Large intestine (tissue), 3 donors: ENCODE measurements around the gene ZNF512B. TPM values are rescaled to one million over a fixed set of nuclear protein-coding genes. Genes with fewer than 3 reads are reported as not detected.

Experiments
- DNase-seq, 2 donors: peaks; one replicate each; pipeline versions ENCODE4 v3.0.0 to v3.0.0-alpha.2; 2013
- H3K27ac ChIP-seq: one replicate; pipeline ENCODE4 v1.5.1; 2013; ENCODE audit warnings: low read length
- H3K27me3 ChIP-seq: 2 replicates; pipeline ENCODE4 v1.6.1; 2013; ENCODE audit warnings: low read length; ENCODE audit not compliant: control insufficient read depth, insufficient read depth
- H3K36me3 ChIP-seq: 2 replicates; pipeline ENCODE4 v1.6.1; 2013; ENCODE audit warnings: low read length; ENCODE audit not compliant: control insufficient read depth, insufficient read depth
- H3K4me1 ChIP-seq: one replicate; pipeline ENCODE4 v1.6.1; 2013; ENCODE audit warnings: low read length; ENCODE audit not compliant: control insufficient read depth, insufficient read depth
- H3K4me3 ChIP-seq: one replicate; pipeline ENCODE4 v1.5.1; 2013; ENCODE audit warnings: low read length
- H3K9me3 ChIP-seq: one replicate; pipeline ENCODE4 v1.6.1; 2013; ENCODE audit warnings: mild to moderate bottlenecking, low read depth, low read length, moderate library complexity; ENCODE audit not compliant: control insufficient read depth
- WGBS: methylation state at CpG from one replicate; pipeline ENCODE4 v1.1.5; 2013; ENCODE audit warnings: low lambda C conversion rate; ENCODE audit not compliant: insufficient coverage; 5-methylcytosine and 5-hydroxymethylcytosine counted together
- polyA plus RNA-seq: library from polyadenylated mRNA; unstranded; fragments of 120-200 nt; gene quantifications from one replicate; pipeline ENCODE4 v1.2.1, GENCODE V29; 2013

ZNF512B gene
- polyA plus RNA-seq, 1 donor: 8.1 TPM

DNA sequence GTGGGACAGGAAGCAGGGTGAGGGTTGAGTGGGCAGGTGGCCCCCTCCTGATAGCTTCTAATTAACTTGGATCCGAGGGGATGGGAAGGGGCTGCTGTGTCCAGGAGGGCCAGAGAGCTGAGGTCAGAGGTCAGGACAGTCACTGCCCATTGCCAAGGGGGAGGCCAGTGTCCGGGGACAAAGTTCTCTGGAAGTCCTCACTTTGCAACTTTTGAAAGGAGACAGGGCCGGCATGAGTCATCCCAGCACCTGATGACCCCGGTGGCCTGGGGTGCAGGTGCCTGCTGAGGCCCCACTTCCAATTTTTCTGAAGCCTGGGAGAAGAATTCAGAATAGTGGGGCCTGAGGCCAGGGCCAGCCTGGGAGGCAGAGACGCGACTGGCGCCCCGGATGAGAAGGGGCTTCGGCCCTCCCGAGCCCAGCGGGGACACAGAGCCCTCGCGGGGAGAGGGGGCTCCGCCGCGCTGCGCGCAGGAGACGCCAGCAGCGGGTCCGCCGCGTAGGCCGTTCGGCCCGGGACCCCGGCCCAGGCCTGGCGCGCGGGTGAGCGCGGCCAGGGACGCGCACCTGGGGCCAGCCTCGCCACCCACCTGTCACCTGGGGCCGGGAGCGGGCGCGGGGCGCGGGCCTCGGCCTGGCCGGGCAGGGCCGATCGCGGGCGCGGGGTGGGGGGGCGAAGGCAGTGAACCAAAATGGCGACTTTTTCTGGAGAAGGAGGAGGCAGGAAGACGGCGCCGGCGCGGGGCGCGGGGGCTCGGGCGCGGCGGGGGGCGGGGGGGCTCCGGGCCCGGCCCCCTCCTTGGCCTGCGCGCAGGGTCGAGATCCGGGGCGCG, 586 bp downstream of the ZNF512B start:
- peaks cover 6% of the 10 kb centered on the region for H3K27me3 ChIP-seq
- H3K36me3 ChIP-seq: peaks cover 18% of the 10 kb centered on the region
- H3K4me1 ChIP-seq: peaks cover 14% of the 10 kb centered on the region
- WGBS: no CpG with 5 or more reads among the region's 70 CpGs
- H3K27ac ChIP-seq: no peak overlapping the region
- DNase-seq: peak in 1 of 2 donors; percentile 49
- H3K4me3 ChIP-seq: peak overlapping the region; percentile 45
- peaks cover 34% of the 10 kb centered on the region for H3K9me3 ChIP-seq

DNA sequence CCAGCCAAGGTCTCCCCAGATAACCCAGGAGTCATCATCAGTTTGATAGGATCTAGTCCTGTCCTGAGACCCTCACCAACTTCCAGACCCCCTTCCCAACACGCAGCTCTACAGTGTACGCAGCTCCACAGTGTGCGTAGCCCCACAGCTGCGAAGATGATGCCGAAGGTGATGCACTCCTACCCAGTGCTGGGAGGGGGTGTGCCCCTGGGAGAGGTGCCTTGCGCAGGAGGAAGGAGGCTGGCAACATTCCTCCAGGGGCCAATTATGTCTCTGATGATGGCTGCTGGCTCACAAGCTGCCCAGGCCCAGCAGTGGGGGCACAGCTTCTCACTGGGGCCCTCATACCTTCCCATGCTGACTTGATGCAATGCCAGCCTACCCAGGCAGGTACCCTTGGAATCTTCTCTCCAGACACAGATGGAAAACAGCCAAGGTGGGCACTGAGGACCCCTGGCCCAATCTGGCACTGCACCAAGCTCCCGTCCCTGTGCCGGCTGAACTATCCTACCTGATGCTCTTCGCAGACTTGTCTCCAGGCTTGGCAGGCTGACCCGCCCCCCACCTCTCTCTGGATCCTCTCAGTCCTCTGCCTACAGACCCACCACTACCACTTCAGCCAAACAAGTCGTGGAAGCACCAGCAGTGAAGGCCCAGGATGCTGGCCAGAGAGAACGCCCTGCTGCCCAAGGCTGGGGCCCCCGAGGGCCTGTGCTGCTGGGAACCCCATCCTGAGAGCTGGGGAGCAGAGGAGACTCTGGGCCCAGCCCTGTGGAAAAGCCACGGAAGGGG, 1.4 kb downstream of the ZNF512B start:
- H3K4me3 ChIP-seq: peak overlapping the region; percentile 45
- H3K9me3 ChIP-seq: peaks cover 42% of the 10 kb centered on the region
- peaks cover 6% of the 10 kb centered on the region for H3K27me3 ChIP-seq
- H3K27ac ChIP-seq: no peak overlapping the region
- peaks cover 23% of the 10 kb centered on the region for H3K36me3 ChIP-seq
- H3K4me1 ChIP-seq: peaks cover 11% of the 10 kb centered on the region
- DNase-seq: no peak
- WGBS: 100% methylated on average over 1 of the region's 14 CpGs

DNA sequence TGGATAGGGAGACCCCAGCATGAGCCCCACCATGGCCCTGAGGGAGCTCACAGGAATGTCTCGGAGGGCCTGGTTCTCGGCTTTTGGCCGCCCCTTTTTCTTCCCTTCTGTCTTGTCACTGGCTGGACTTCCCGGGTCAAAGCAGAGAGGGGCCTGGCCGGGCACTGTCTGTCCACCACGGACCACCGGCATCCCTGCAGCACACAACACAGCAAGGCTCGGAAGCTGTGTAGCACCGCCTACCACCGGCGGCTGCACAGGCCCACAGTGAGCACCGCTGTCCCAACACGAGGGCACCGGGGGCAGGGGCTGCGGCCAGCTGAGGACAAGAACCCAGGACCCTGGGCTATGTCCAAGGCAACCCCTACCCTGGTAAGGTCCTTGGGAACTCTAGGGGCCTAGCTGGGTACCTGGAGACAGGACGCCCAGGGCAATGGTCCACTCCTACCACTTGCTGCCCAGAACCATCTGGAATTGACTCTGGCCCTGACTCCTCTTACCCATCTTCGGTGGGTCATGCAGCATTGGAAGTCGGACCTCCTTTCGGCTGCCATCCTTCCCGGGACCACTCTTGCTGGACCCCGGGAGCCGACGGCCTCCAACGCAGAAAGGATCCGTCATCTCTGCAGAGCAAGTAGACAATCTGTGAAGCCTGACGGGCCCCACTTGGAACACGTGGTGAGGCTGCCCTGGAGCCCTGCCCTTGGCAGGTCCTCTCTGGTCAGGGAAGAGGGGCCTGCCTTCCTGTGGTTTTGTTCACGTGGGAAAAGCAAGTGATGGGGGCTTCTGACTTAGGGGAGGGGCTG, 2.2 kb downstream of the ZNF512B start:
- no peak for DNase-seq
- H3K4me1 ChIP-seq: peaks cover 11% of the 10 kb centered on the region
- WGBS: no CpG with 5 or more reads among the region's 28 CpGs

DNA sequence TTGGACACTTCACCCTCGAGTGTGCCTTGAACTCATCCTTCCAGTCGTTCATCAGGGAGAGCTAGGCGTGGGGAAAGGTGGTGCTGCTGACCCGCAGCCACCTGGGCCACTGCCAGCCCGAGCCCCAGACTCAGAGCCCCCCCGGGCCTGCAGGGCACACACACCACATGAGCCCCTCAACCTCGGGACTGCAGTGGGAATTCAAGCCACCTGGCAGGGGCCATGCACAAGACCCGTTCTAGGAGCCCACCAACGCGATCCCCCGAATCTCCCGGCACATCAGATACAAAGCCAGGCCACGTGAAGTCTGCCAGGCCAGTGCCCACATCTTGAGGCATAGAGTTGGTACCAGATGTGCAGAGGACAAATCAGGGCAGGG, 2.8 kb downstream of the ZNF512B start:
- WGBS: no CpG with 5 or more reads among the region's 13 CpGs
- DNase-seq: no peak

More for the DNA sequence above, 2.2 kb downstream of the ZNF512B start:
- no peak overlapping the region for H3K4me3 ChIP-seq
- peaks cover 49% of the 10 kb centered on the region for H3K9me3 ChIP-seq
- H3K27me3 ChIP-seq: peaks cover 6% of the 10 kb centered on the region
- H3K36me3 ChIP-seq: peaks cover 28% of the 10 kb centered on the region
- H3K27ac ChIP-seq: no peak overlapping the region

DNA sequence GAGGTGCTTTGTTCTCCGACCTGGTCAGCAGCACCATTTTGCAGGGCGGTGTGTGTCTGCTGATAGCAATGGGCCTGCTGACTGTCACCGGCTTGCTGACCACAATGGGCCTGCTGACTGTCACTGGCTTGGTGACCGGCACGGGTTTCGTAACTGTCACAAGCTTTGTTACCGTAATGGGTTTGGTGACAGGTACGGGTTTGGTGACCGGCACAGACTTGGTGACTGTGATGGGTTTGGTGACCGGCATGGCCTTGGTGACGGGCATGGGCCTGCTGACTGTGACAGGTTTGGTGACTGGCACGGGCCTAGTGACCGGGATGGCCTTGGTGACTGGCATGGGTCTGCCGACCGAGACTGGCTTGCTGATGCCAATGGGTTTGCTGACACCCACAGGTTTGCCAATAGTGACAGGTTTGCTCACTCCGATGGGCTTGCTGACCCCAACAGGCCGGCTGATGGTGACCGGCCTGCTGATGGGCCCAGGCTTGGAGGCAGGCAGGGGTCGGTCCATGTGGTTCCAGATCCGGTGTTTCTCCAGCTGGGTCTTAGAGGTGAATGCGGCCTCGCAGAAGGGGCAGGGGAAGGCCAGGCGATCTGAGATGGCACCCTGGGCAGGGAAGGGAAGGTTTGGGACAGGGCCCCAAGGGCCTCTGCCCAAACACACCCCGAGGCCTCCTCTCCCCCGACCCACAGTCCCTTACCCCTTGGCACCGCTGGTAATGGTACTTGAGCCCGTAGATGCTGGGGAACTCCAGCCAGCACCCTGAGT, 3.4 kb downstream of the ZNF512B start:
- Histone ChIP-seq H3K27ac (no peak overlapping the region), H3K4me3 (no peak overlapping the region), H3K4me1 (peaks cover 11% of the 10 kb centered on the region), H3K36me3 (peaks cover 36% of the 10 kb centered on the region), H3K9me3 (peaks cover 52% of the 10 kb centered on the region), H3K27me3 (peaks cover 6% of the 10 kb centered on the region)
- WGBS: no CpG with 5 or more reads among the region's 27 CpGs
- DNase-seq: no peak

More for the DNA sequence above, 2.8 kb downstream of the ZNF512B start:
- Histone ChIP-seq H3K36me3 (peaks cover 32% of the 10 kb centered on the region), H3K27ac (no peak overlapping the region), H3K4me1 (peaks cover 11% of the 10 kb centered on the region), H3K9me3 (peaks cover 52% of the 10 kb centered on the region), H3K27me3 (peaks cover 6% of the 10 kb centered on the region), H3K4me3 (no peak overlapping the region)

DNA sequence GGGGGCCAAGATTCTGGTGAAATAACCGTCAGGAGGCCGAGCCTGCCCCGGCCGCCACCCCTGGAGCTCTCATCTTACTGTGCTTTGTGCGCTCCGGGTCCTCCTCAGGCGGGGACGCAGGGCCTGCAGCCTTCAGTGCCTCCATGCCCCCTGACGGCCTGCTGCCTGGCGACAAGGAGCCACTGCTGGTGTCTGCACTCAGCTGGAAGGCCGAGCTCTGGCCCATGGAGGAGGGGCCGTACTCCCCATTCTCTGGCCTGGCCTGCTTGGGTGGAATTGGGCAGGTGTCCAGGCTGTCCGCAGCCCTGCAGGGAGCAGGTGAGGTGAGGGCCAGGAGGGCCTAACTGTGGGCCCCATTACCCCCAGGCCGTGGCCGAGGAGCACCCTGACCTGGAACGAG, 5.3 kb downstream of the ZNF512B start:
- no peak for DNase-seq
- no peaks in the 10 kb centered on the region for H3K27me3 ChIP-seq
- H3K9me3 ChIP-seq: peaks cover 52% of the 10 kb centered on the region
- no peak overlapping the region for H3K27ac ChIP-seq
- H3K4me3 ChIP-seq: no peak overlapping the region
- peaks cover 42% of the 10 kb centered on the region for H3K36me3 ChIP-seq
- WGBS: no CpG with 5 or more reads among the region's 16 CpGs
- peaks cover 8% of the 10 kb centered on the region for H3K4me1 ChIP-seq

DNA sequence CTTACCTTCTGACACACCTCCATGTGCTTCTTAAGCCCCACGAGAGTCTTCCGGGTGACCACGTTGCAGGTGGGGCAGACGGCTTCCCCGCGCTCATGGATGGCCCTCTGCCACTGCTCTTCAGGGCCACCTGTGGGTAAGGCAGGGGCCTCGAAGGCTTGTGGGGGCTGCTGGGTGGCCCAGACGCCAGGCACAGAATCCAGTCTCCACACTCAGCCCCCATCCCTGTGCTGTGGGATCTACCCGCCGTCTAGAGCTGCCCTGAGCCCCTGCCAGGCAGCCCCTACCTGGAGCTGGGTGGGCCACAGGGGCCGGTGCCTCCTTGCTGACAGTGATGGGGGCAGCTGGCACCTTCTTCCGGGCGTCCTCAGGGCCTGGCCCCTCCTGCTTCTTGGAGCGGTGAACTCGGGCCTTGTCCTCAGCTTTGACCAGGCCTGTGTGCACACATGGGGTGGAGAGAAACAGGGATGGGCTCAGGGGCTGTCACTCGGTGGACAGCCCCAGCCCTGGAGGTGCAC, 5.9 kb downstream of the ZNF512B start:
- Histone ChIP-seq H3K9me3 (peaks cover 52% of the 10 kb centered on the region), H3K36me3 (peaks cover 43% of the 10 kb centered on the region)
- WGBS: no CpG with 5 or more reads among the region's 16 CpGs

DNA sequence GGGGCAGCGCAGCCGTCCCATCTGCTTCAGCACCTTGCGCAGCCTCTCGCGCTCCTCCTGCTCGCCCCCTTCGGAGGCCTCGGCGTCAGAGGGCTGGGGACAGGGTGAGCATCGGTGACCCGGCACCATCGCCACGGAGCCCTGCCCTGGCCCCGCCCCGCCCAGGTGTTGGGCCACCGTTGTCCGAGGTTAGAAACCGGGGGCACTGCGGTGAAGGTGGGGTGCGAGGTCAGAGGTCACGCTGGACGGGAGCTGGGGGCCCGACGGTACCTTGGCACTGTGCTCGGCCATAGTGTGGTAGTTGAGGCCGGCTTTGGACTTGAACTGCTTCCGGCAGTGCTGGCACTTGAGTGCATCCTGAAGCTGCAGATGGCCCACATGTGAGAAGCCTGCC, 6.4 kb downstream of the ZNF512B start:
- Histone ChIP-seq H3K27me3 (no peaks in the 10 kb centered on the region), H3K36me3 (peaks cover 43% of the 10 kb centered on the region), H3K9me3 (peaks cover 49% of the 10 kb centered on the region), H3K27ac (no peak overlapping the region), H3K4me1 (no peaks in the 10 kb centered on the region), H3K4me3 (no peak overlapping the region)
- DNase-seq: no peak
- no CpG with 5 or more reads among the region's 27 CpGs for WGBS

More for the DNA sequence above, 5.9 kb downstream of the ZNF512B start:
- H3K4me1 ChIP-seq: peaks cover 4% of the 10 kb centered on the region
- H3K27ac ChIP-seq: no peak overlapping the region
- H3K27me3 ChIP-seq: no peaks in the 10 kb centered on the region
- H3K4me3 ChIP-seq: no peak overlapping the region
- DNase-seq: no peak

DNA sequence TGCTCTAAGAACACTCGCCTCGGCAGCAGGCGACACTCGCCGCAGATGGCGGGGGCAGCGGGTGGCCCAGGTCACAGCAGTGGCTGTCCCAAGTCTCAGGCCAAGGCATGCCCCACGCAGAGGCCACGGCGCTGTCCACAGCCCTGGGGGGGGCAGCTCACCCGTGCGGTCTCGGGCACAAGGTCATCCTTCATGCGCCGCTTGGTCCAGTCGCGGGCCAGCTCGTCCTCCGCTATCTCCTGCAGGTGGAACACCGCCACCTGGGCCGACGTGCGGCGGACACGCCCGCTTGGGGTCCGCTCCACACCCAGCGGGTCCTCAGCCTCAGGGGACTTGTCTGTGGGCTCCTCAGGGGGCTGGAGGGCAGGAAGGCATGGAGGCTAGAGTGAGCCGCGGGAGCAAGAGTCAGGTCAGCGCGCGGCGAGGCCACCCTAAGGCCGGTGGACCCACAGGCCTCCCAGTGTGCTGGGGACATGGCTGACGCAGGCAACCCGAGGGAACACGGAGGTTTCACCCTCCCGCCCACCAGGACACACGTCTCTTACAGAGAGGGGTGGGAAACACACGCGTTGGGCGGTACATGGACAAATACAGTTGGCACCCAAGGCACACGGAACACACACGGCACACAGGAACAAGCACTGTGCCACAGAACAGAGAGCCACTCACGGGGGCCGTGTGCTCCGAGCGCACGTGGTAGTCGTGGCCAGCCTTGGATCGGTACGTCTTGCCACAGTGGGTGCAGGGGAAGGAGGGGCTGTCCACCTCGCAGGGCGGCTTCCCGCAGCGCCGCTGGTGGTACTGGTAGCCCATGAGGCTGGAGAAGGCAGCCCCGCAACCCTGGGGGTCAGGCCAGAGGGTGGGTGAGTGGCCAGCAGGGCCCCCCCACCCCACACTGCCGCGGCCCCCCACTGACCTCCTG, 7.0 kb downstream of the ZNF512B start:
- no CpG with 5 or more reads among the region's 61 CpGs for WGBS
- Histone ChIP-seq H3K4me1 (peaks cover 2% of the 10 kb centered on the region), H3K36me3 (peaks cover 41% of the 10 kb centered on the region), H3K27me3 (no peaks in the 10 kb centered on the region), H3K27ac (no peak overlapping the region), H3K4me3 (no peak overlapping the region), H3K9me3 (peaks cover 43% of the 10 kb centered on the region)
- DNase-seq: no peak
